Left renal pelvis (tissue), 4 donors: ENCODE measurements around the gene LCE2D. TPM values are rescaled to one million over a fixed set of nuclear protein-coding genes. Genes with fewer than 3 reads are reported as not detected.

Source experiments
- DNase-seq, 4 donors: peaks; one replicate each; pipeline ENCODE4 v3.0.0-alpha.2; 2013; ENCODE audit warnings: low read depth in 4 of 4, low spot score in 3 of 4
- polyA plus RNA-seq, 4 donors: library from polyadenylated mRNA; unstranded; fragments of 120-200 nt; gene quantifications; one replicate each; pipeline ENCODE4 v1.2.1, GENCODE V29; 2013; ENCODE audit not compliant: insufficient read length in 4 of 4

The LCE2D gene
- polyA plus RNA-seq, 4 donors = not detected

DNA sequence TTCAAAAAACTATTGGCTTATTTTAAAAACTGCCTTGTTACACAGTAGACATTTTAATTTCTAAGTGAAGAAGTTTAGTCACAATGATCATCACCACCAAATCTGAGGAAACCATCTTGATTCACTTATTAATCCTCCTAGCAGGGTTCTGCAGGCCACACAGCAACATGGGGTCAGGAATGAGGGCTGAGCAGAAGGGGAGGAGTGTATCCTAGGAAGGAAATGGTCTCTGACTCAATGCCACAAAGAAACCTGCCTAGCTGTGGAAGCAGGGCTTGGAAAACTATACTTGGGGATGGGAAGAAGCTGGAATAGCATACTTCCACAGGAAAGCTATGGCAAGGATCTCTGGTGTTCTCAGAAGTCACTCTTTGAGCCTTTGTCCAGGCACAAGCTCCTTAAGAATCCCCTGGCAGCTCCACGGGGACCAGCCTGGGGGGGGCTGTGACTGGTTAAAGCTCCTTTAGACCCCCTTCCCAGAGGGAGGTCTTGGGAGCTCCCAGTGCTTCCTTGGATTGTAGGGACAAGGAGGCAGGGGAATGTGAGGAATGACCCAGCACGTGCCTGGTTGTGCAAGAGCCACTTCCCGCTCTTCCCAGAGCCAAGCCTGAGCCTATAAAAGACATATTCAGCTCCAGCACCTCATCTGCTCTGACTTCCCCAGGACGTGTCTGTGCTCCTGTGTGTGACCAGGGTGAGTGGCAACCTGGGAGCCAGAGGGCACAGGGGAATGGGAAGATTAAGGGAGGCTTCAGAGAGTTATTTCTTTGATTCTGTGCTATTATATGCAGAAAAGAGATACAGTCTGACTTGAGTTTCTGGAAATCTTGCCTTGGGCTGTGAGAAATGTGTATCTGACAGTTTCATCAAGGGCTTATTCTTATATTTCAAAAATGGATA lies 34.8 kb downstream of the LCE2D start, which contains the start of gene LCE2A:
LCE2A (plus strand) TSS at position 645 of the 900 bp plus-strand sequence. CDS start 557 bp downstream, outside the sequence.
- DNase-seq = no peak

GRCh38 chr1:152699746-152700145 lies 36.6 kb downstream of the LCE2D start:
- DNase-seq = no peak

GRCh38 chr1:152707860-152708259 lies 44.7 kb downstream of the LCE2D start, which contains the start of gene LCE4A:
Gene LCE4A (plus strand): TSS chr1:152708160. CDS start chr1:152709076, 916 bp downstream.
- DNase-seq = no peak

Other genes with a start within 250 kb of the LCE2D start
- not detected for gene CRNN, start 249.1 kb upstream of the LCE2D start, polyA plus RNA-seq
- not detected for gene LCE5A, start 152.6 kb upstream of the LCE2D start, polyA plus RNA-seq
- gene CRCT1, start 148.9 kb upstream of the LCE2D start, polyA plus RNA-seq = not detected
- not detected for gene LCE3E, start 96.6 kb upstream of the LCE2D start, polyA plus RNA-seq
- gene LCE3D, start 82.9 kb upstream of the LCE2D start, polyA plus RNA-seq = not detected
- gene LCE3C, start 63.1 kb upstream of the LCE2D start, polyA plus RNA-seq = not detected
- gene LCE3B, start 49.6 kb upstream of the LCE2D start, polyA plus RNA-seq = not detected
- gene LCE3A, start 40.3 kb upstream of the LCE2D start, polyA plus RNA-seq = not detected
- not detected for gene LCE2C, start 11.9 kb downstream of the LCE2D start, polyA plus RNA-seq
- gene LCE2B, start 22.7 kb downstream of the LCE2D start, polyA plus RNA-seq = not detected
- not detected for gene LCE2A, start 35.0 kb downstream of the LCE2D start, polyA plus RNA-seq
- not detected for gene LCE4A, start 44.8 kb downstream of the LCE2D start, polyA plus RNA-seq
- gene KPRP, start 94.6 kb downstream of the LCE2D start, polyA plus RNA-seq = not detected
- not detected for gene LCE1F, start 111.8 kb downstream of the LCE2D start, polyA plus RNA-seq
- not detected for gene LCE1E, start 122.9 kb downstream of the LCE2D start, polyA plus RNA-seq
- gene LCE1D, start 133.3 kb downstream of the LCE2D start, polyA plus RNA-seq = not detected
- not detected for gene LCE1C, start 143.3 kb downstream of the LCE2D start, polyA plus RNA-seq
- gene LCE1B, start 148.6 kb downstream of the LCE2D start, polyA plus RNA-seq = not detected
- not detected for gene LCE1A, start 164.1 kb downstream of the LCE2D start, polyA plus RNA-seq
- not detected for gene LCE6A, start 179.5 kb downstream of the LCE2D start, polyA plus RNA-seq
- gene LCE7A, start 196.6 kb downstream of the LCE2D start, polyA plus RNA-seq = not detected
- gene SMCP, start 214.9 kb downstream of the LCE2D start, polyA plus RNA-seq = not detected
- under 1 TPM in 3 of 4 donors, not detected in 1; 0.13 to 0.62 (median 0.37) TPM for gene IVL, start 245.2 kb downstream of the LCE2D start, polyA plus RNA-seq